Gastroesophageal sphincter (tissue), 3 donors: ENCODE data around the gene GAPDH.
"Not testable (repeated sequence)": the region's sequence is repeated elsewhere in the genome, so short reads cannot be mapped to it uniquely, and the experiment has no call there.

ENCODE experiments used
- POLR2A ChIP-seq, 2 donors: fragments of 450-650 bp; IDR thresholded peaks; one replicate each; pipeline ENCODE4 v1.6.1; 2017; ENCODE audit warnings: antibody characterized with exemption in 2 of 2, mild to moderate bottlenecking in 2 of 2, moderate library complexity in 1 of 2
- POLR2AphosphoS5 ChIP-seq: sonication (generic); formaldehyde crosslinking; IDR thresholded peaks from one replicate; pipeline ENCODE4 v1.6.1; 2017; ENCODE audit warnings: antibody characterized with exemption
- TF ChIP-seq, protein P1 (sequence below), 4 experiments: fragments of 200-600 bp in 2 of 4; fragments of 450-650 bp in 2 of 4; sonication (generic) in 1 of 4; IDR thresholded peaks; one replicate each; pipeline ENCODE4 v1.5.1; 2017 to 2019; ENCODE audit warnings: antibody characterized with exemption in 4 of 4, mild to moderate bottlenecking in 2 of 4, moderate library complexity in 2 of 4

DNA sequence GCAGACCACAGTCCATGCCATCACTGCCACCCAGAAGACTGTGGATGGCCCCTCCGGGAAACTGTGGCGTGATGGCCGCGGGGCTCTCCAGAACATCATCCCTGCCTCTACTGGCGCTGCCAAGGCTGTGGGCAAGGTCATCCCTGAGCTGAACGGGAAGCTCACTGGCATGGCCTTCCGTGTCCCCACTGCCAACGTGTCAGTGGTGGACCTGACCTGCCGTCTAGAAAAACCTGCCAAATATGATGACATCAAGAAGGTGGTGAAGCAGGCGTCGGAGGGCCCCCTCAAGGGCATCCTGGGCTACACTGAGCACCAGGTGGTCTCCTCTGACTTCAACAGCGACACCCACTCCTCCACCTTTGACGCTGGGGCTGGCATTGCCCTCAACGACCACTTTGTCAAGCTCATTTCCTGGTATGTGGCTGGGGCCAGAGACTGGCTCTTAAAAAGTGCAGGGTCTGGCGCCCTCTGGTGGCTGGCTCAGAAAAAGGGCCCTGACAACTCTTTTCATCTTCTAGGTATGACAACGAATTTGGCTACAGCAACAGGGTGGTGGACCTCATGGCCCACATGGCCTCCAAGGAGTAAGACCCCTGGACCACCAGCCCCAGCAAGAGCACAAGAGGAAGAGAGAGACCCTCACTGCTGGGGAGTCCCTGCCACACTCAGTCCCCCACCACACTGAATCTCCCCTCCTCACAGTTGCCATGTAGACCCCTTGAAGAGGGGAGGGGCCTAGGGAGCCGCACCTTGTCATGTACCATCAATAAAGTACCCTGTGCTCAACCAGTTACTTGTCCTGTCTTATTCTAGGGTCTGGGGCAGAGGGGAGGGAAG lies 3.5 kb downstream of the GAPDH start:
- TF ChIP-seq, protein P1, sequence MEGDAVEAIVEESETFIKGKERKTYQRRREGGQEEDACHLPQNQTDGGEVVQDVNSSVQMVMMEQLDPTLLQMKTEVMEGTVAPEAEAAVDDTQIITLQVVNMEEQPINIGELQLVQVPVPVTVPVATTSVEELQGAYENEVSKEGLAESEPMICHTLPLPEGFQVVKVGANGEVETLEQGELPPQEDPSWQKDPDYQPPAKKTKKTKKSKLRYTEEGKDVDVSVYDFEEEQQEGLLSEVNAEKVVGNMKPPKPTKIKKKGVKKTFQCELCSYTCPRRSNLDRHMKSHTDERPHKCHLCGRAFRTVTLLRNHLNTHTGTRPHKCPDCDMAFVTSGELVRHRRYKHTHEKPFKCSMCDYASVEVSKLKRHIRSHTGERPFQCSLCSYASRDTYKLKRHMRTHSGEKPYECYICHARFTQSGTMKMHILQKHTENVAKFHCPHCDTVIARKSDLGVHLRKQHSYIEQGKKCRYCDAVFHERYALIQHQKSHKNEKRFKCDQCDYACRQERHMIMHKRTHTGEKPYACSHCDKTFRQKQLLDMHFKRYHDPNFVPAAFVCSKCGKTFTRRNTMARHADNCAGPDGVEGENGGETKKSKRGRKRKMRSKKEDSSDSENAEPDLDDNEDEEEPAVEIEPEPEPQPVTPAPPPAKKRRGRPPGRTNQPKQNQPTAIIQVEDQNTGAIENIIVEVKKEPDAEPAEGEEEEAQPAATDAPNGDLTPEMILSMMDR (IDR thresholded peaks at IDR 0.05), result peak in 3 of 4 experiments; percentile 84 to 93 (median 92)
- peak; percentile 39 for TF ChIP-seq POLR2AphosphoS5
- TF ChIP-seq POLR2A (IDR thresholded peaks at IDR 0.05), result not testable (repeated sequence)
